Mesothelial cell of epicardium (in vitro differentiated cells): ENCODE results near the gene SP3. TPM values are rescaled to one million over a fixed set of nuclear protein-coding genes. Genes with fewer than 3 reads are reported as not detected.

Experiments
- DNase-seq, 2 experiments: peaks; one replicate each; pipeline ENCODE4 v3.0.0; 2021; ENCODE audit warnings: low spot score in 2 of 2; ENCODE audit not compliant: unreplicated experiment in 2 of 2
- H3K27ac Mint-ChIP-seq: 2 replicates; pipeline ENCODE4 v1.8.0; 2021; ENCODE audit warnings: mixed read lengths
- H3K27me3 Mint-ChIP-seq: 2 replicates; pipeline ENCODE4 v1.8.0; 2021; ENCODE audit warnings: low read depth, mixed read lengths
- H3K36me3 Mint-ChIP-seq: 2 replicates; pipeline ENCODE4 v1.8.0; 2021; ENCODE audit warnings: mixed read lengths
- H3K4me1 Mint-ChIP-seq: 2 replicates; pipeline ENCODE4 v1.8.0; 2021; ENCODE audit warnings: mixed read lengths
- H3K4me3 Mint-ChIP-seq: 2 replicates; pipeline ENCODE4 v1.8.0; 2021; ENCODE audit warnings: mild to moderate bottlenecking, moderate library complexity, mixed read lengths
- H3K9me3 Mint-ChIP-seq: 2 replicates; pipeline ENCODE4 v1.8.0; 2021; ENCODE audit warnings: mixed read lengths
- CTCF ChIP-seq: fragments of 200-600 bp; sonication (generic); IDR thresholded peaks from one replicate; pipeline ENCODE4 v1.5.0; 2021; ENCODE audit warnings: antibody characterized with exemption; ENCODE audit not compliant: unreplicated experiment
- total RNA-seq: library from RNA; stranded (reverse); gene quantifications from 3 replicates; pipeline ENCODE4 v1.2.1, GENCODE V29; 2021

SP3 gene
- total RNA-seq, 1 donor from 2014 or later = 113 TPM

GRCh38 chr2:173982918-173983317 is 17.7 kb upstream of the SP3 start:
- no peak for TF ChIP-seq CTCF
- Mint-ChIP-seq H3K4me1 (peaks cover 35% of the 10 kb centered on the region), H3K4me3 (no peak overlapping the region), H3K36me3 (no peaks in the 10 kb centered on the region), H3K9me3 (peaks cover 4% of the 10 kb centered on the region), H3K27me3 (no peaks in the 10 kb centered on the region), H3K27ac (peak overlapping the region; percentile 84)
- no peak for DNase-seq

GRCh38 chr2:173982182-173982714 is 17.1 kb upstream of the SP3 start:
- no peak for TF ChIP-seq CTCF
- H3K9me3 Mint-ChIP-seq = peaks cover 4% of the 10 kb centered on the region
- H3K27ac Mint-ChIP-seq = peak overlapping the region; percentile 84
- H3K4me1 Mint-ChIP-seq = peaks cover 35% of the 10 kb centered on the region
- no peaks in the 10 kb centered on the region for H3K36me3 Mint-ChIP-seq
- H3K4me3 Mint-ChIP-seq = no peak overlapping the region
- H3K27me3 Mint-ChIP-seq = no peaks in the 10 kb centered on the region
- DNase-seq = no peak

GRCh38 chr2:173981520-173981919 is 16.3 kb upstream of the SP3 start:
- H3K27me3 Mint-ChIP-seq = no peaks in the 10 kb centered on the region
- peaks cover 35% of the 10 kb centered on the region for H3K4me1 Mint-ChIP-seq
- H3K9me3 Mint-ChIP-seq = peaks cover 4% of the 10 kb centered on the region
- no peak for TF ChIP-seq CTCF
- H3K4me3 Mint-ChIP-seq = no peak overlapping the region
- H3K27ac Mint-ChIP-seq = peak overlapping the region; percentile 47
- no peak for DNase-seq
- H3K36me3 Mint-ChIP-seq = no peaks in the 10 kb centered on the region

- H3K4me3 Mint-ChIP-seq = no peak overlapping the region
These were observed 14.7 kb upstream of the SP3 start for GRCh38 chr2:173979751-173980351.

GRCh38 chr2:173978447-173978846 is 13.3 kb upstream of the SP3 start:
- H3K4me1 Mint-ChIP-seq = peaks cover 20% of the 10 kb centered on the region

More at GRCh38 chr2:173979751-173980351, 14.7 kb upstream of the SP3 start:
- Mint-ChIP-seq H3K9me3 (peaks cover 4% of the 10 kb centered on the region), H3K27me3 (no peaks in the 10 kb centered on the region), H3K27ac (no peak overlapping the region), H3K4me1 (peaks cover 27% of the 10 kb centered on the region), H3K36me3 (no peaks in the 10 kb centered on the region)
- DNase-seq = no peak
- TF ChIP-seq CTCF = no peak

More at GRCh38 chr2:173978447-173978846, 13.3 kb upstream of the SP3 start:
- H3K4me3 Mint-ChIP-seq = no peak overlapping the region
- H3K27ac Mint-ChIP-seq = no peak overlapping the region
- DNase-seq = no peak
- H3K9me3 Mint-ChIP-seq = peaks cover 4% of the 10 kb centered on the region
- H3K27me3 Mint-ChIP-seq = no peaks in the 10 kb centered on the region
- H3K36me3 Mint-ChIP-seq = no peaks in the 10 kb centered on the region
- TF ChIP-seq CTCF = no peak
